Fibroblast of mammary gland (primary cell): Measurements from ENCODE around the gene PRDM16.

ENCODE experiments used
- DNase-seq: peaks from one replicate; pipeline ENCODE4 v3.0.0-alpha.2; 2010; ENCODE audit warnings: low read depth
- H3K4me3 ChIP-seq: 2 replicates; pipeline ENCODE4 v1.5.1; 2011; ENCODE audit warnings: low read depth, mild to moderate bottlenecking, low read length, moderate library complexity; ENCODE audit not compliant: control insufficient read depth
- CTCF ChIP-seq: conservative IDR thresholded peaks from 2 replicates; pipeline ENCODE4 v1.5.1; 2011; ENCODE audit warnings: low read depth, low read length, inconsistent platforms; ENCODE audit not compliant: control insufficient read depth, insufficient read depth

Gene PRDM16

GRCh38 chr1:3136532-3136931, 67.5 kb downstream of the PRDM16 start:
- no peak for TF ChIP-seq CTCF
- no peak overlapping the region for H3K4me3 ChIP-seq
- DNase-seq: no peak

- no peak for DNase-seq
- no peak for TF ChIP-seq CTCF
Measured at GRCh38 chr1:3137111-3138100, 68.4 kb downstream of the PRDM16 start.

GRCh38 chr1:3138623-3139151, 69.7 kb downstream of the PRDM16 start:
- TF ChIP-seq CTCF: no peak
- DNase-seq: no peak

More at GRCh38 chr1:3137111-3138100, 68.4 kb downstream of the PRDM16 start:
- H3K4me3 ChIP-seq: no peak overlapping the region

GRCh38 chr1:3139451-3139852, 70.4 kb downstream of the PRDM16 start:
- no peak for DNase-seq
- no peak overlapping the region for H3K4me3 ChIP-seq
- TF ChIP-seq CTCF: no peak

More at GRCh38 chr1:3138623-3139151, 69.7 kb downstream of the PRDM16 start:
- H3K4me3 ChIP-seq: no peak overlapping the region

GRCh38 chr1:3139871-3140361, 70.9 kb downstream of the PRDM16 start:
- TF ChIP-seq CTCF: no peak
- no peak for DNase-seq
- no peak overlapping the region for H3K4me3 ChIP-seq

- H3K4me3 ChIP-seq: no peak overlapping the region
- DNase-seq: no peak
- TF ChIP-seq CTCF: no peak
Measured at GRCh38 chr1:3140437-3140836, 71.4 kb downstream of the PRDM16 start.
